Memory B cell (primary cell): ENCODE results near the gene NRF1.
"Not testable (repeated sequence)": the region's sequence is repeated elsewhere in the genome, so short reads cannot be mapped to it uniquely, and the experiment has no call there.

Experiments
- ATAC-seq: fragments of 150-1000 bp; cut with Tn5 transposase; 2 replicates; pipeline ENCODE4 v1.10.0; 2021; ENCODE audit warnings: low read depth, mild to moderate bottlenecking, moderate library complexity
- DNase-seq, 2 donors: peaks; one replicate each; pipeline ENCODE4 v3.0.0; 2022; ENCODE audit warnings: low spot score in 2 of 2
- H3K27ac Mint-ChIP-seq: one replicate; pipeline ENCODE4 v1.8.0; 2022; ENCODE audit warnings: mild to moderate bottlenecking, moderate library complexity, mixed read lengths
- H3K27me3 Mint-ChIP-seq: one replicate; pipeline ENCODE4 v1.8.0; 2022; ENCODE audit warnings: mixed read lengths
- H3K36me3 Mint-ChIP-seq: one replicate; pipeline ENCODE4 v1.8.0; 2022; ENCODE audit warnings: mild to moderate bottlenecking, mixed read lengths
- H3K4me1 Mint-ChIP-seq: one replicate; pipeline ENCODE4 v1.8.0; 2022; ENCODE audit warnings: mixed read lengths
- H3K4me3 Mint-ChIP-seq: one replicate; pipeline ENCODE4 v1.8.0; 2022; ENCODE audit warnings: mild to moderate bottlenecking, moderate library complexity, mixed read lengths
- H3K9me3 Mint-ChIP-seq: one replicate; pipeline ENCODE4 v1.8.0; 2022; ENCODE audit warnings: mixed read lengths

Gene NRF1

GRCh38 chr7:129782818-129783583 is 171.5 kb downstream of the NRF1 start:
- ATAC-seq (no peak), DNase-seq (no peak)
- Mint-ChIP-seq H3K4me3 (peak overlapping the region; percentile 69), H3K4me1 (peaks cover 31% of the 10 kb centered on the region), H3K9me3 (no peaks in the 10 kb centered on the region), H3K27ac (peak overlapping the region; percentile 17), H3K36me3 (no peaks in the 10 kb centered on the region), H3K27me3 (peaks cover 22% of the 10 kb centered on the region)

GRCh38 chr7:129783584-129783919 is 172.0 kb downstream of the NRF1 start:
- H3K27ac Mint-ChIP-seq, result no peak overlapping the region

DNA sequence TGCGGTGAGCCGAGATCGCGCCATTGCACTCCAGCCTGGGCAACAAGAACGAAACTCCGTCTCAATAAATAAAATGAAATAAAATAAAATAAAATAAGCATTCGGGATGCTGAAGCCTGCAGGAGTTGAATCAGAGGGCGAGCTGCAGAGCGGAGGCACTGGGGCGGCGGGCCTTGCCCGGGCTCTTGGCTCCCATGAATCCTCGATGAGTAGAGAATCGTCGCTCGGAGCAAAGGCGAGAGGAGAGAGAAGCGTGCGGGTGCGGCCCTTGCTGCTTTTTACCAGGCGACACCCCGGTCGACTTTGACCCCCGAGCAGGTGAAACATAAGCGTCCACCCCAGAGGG is 172.9 kb downstream of the NRF1 start:
- no peak overlapping the region for H3K4me3 Mint-ChIP-seq
- peaks cover 26% of the 10 kb centered on the region for H3K27me3 Mint-ChIP-seq
- H3K36me3 Mint-ChIP-seq, result no peaks in the 10 kb centered on the region
- DNase-seq, result no peak
- H3K27ac Mint-ChIP-seq, result no peak overlapping the region
- no peaks in the 10 kb centered on the region for H3K9me3 Mint-ChIP-seq
- H3K4me1 Mint-ChIP-seq, result peaks cover 27% of the 10 kb centered on the region
- no peak for ATAC-seq

More at GRCh38 chr7:129783584-129783919, 172.0 kb downstream of the NRF1 start:
- Mint-ChIP-seq H3K4me1 (peaks cover 30% of the 10 kb centered on the region), H3K4me3 (no peak overlapping the region), H3K27me3 (peaks cover 22% of the 10 kb centered on the region), H3K9me3 (no peaks in the 10 kb centered on the region), H3K36me3 (no peaks in the 10 kb centered on the region)
- DNase-seq (no peak), ATAC-seq (no peak)

- no peak for ATAC-seq
- Mint-ChIP-seq H3K27ac (no peak overlapping the region), H3K4me3 (peak overlapping the region; percentile 57), H3K27me3 (peaks cover 28% of the 10 kb centered on the region), H3K36me3 (no peaks in the 10 kb centered on the region), H3K4me1 (peaks cover 27% of the 10 kb centered on the region), H3K9me3 (no peaks in the 10 kb centered on the region)
- DNase-seq, result no peak
These were observed 173.5 kb downstream of the NRF1 start for GRCh38 chr7:129784783-129785684.

- Mint-ChIP-seq H3K4me1 (peaks cover 27% of the 10 kb centered on the region), H3K27me3 (peaks cover 31% of the 10 kb centered on the region), H3K9me3 (no peaks in the 10 kb centered on the region), H3K27ac (no peak overlapping the region), H3K4me3 (peak overlapping the region; percentile 57), H3K36me3 (no peaks in the 10 kb centered on the region)
- ATAC-seq, result peak; percentile 29
- peak in 1 of 2 donors; percentile 40 for DNase-seq
These were observed 174.4 kb downstream of the NRF1 start for GRCh38 chr7:129785685-129786514.

- H3K27me3 Mint-ChIP-seq, result peaks cover 27% of the 10 kb centered on the region
- no peak for DNase-seq
- H3K4me3 Mint-ChIP-seq, result no peak overlapping the region
These were observed 175.5 kb downstream of the NRF1 start for GRCh38 chr7:129786825-129787563.

GRCh38 chr7:129789000-129789399 is 177.5 kb downstream of the NRF1 start:
- Mint-ChIP-seq H3K27ac (no peak overlapping the region), H3K27me3 (peaks cover 19% of the 10 kb centered on the region), H3K4me3 (no peak overlapping the region), H3K9me3 (no peaks in the 10 kb centered on the region), H3K4me1 (peaks cover 7% of the 10 kb centered on the region), H3K36me3 (no peaks in the 10 kb centered on the region)
- DNase-seq, result no peak
- ATAC-seq, result no peak

More at GRCh38 chr7:129786825-129787563, 175.5 kb downstream of the NRF1 start:
- Mint-ChIP-seq H3K9me3 (no peaks in the 10 kb centered on the region), H3K4me1 (peaks cover 19% of the 10 kb centered on the region), H3K27ac (no peak overlapping the region), H3K36me3 (no peaks in the 10 kb centered on the region)
- no peak for ATAC-seq

DNA sequence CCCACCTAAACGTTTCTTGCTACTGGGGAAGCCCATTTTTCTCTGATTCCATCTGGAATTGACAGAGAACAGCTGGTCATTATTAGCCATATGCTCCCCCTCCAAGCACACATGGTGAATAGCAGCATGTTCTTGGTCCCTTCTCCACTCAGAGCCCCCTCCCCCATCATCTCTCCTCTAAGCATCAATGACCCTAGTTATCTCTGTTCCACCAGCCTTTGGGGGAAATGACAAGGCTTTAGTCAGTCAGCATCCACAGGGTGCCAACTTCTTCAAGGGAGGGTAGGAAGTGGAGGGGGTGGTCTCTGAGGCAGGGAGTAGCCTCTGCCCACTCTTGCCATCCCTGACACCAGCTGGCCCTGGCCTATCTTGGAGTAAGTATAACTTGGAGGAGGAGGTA is 178.1 kb downstream of the NRF1 start:
- Mint-ChIP-seq H3K27me3 (peaks cover 19% of the 10 kb centered on the region), H3K36me3 (no peaks in the 10 kb centered on the region), H3K9me3 (no peaks in the 10 kb centered on the region), H3K4me1 (peaks cover 7% of the 10 kb centered on the region), H3K27ac (no peak overlapping the region), H3K4me3 (no peak overlapping the region)
- DNase-seq (no peak), ATAC-seq (no peak)

DNA sequence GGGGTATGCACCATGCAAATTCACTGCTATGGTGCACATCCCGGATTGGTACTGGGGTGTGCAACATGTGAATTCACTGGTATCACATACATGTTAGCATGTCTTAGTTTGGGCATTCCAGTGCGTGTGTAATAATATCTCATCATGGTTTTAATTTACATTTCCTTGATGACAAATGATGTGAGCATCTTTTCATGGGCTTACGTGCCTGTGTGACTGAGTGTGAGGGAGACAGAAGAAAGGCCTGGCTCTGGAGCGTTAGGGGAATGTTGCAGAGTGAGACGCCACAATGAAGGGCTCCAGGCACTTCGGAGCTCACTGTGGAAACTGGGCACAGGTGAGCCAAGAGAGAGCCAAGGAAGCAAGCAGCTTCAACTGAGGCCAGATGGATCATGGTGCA is 178.6 kb downstream of the NRF1 start:
- Mint-ChIP-seq H3K4me1 (peaks cover 7% of the 10 kb centered on the region), H3K27me3 (peaks cover 19% of the 10 kb centered on the region), H3K27ac (no peak overlapping the region), H3K4me3 (no peak overlapping the region), H3K36me3 (no peaks in the 10 kb centered on the region), H3K9me3 (no peaks in the 10 kb centered on the region)
- DNase-seq (no peak), ATAC-seq (no peak)

- Mint-ChIP-seq H3K27me3 (peaks cover 15% of the 10 kb centered on the region), H3K27ac (no peak overlapping the region), H3K9me3 (no peaks in the 10 kb centered on the region), H3K4me3 (no peak overlapping the region), H3K36me3 (no peaks in the 10 kb centered on the region), H3K4me1 (no peaks in the 10 kb centered on the region)
- ATAC-seq, result no peak
- DNase-seq, result no peak
These were observed 181.2 kb downstream of the NRF1 start for GRCh38 chr7:129792721-129793120.

DNA sequence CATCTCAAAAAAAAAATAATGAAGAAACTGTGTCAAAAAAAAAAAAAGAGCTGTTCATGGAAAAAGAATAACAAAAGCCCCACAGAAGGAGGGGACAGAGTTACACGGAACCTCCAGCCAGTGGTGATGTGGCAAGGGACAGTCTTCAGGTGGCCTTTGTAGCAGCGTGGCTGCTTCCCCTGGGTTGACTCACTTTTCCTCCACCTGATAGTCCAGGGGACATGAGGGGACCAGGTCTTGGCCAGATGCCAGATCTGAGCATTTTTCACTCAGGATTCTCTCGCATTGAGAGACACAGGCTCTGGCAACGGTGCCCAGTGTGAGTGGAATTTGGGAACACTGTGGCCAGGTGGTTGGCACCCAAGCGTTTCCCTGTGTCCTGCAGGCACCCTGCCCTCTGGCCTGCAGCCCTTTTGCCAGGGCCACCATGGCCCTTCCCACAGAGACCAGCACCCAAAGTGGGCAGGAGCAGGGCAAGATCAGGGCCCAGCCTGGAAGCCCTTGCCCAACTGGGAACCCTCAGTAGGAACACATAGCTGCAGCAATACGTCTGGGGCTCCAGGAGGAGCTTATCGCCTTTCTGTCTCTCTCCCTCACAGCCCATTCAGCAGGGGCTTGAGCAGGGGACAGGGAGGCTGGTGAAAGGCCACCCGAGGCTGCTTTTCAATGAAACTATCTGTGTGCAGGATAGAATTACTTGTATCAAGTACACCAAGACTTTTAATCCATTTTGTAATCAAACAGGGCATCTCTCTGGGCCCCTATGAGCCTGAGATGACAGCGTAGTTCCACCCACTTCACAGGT is 182.2 kb downstream of the NRF1 start:
- no peaks in the 10 kb centered on the region for H3K9me3 Mint-ChIP-seq
- H3K27me3 Mint-ChIP-seq, result peaks cover 18% of the 10 kb centered on the region
- H3K4me1 Mint-ChIP-seq, result no peaks in the 10 kb centered on the region
- H3K36me3 Mint-ChIP-seq, result no peaks in the 10 kb centered on the region
- no peak overlapping the region for H3K4me3 Mint-ChIP-seq
- no peak for DNase-seq
- no peak for ATAC-seq
- no peak overlapping the region for H3K27ac Mint-ChIP-seq

GRCh38 chr7:129794461-129794860 is 182.9 kb downstream of the NRF1 start:
- not testable (repeated sequence) for DNase-seq, H3K9me3 Mint-ChIP-seq, H3K36me3 Mint-ChIP-seq, H3K4me3 Mint-ChIP-seq, H3K27ac Mint-ChIP-seq, H3K4me1 Mint-ChIP-seq, ATAC-seq
- H3K27me3 Mint-ChIP-seq, result peaks cover 14% of the 10 kb centered on the region
